ENCODE data around the gene EIF5B. TPM values are rescaled to one million over a fixed set of nuclear protein-coding genes. Genes with fewer than 3 reads are reported as not detected.

EIF5B gene
- total and polyA plus RNA-seq, 9 donors: 17.5 to 38.8 (median 30.4) TPM

DNA sequence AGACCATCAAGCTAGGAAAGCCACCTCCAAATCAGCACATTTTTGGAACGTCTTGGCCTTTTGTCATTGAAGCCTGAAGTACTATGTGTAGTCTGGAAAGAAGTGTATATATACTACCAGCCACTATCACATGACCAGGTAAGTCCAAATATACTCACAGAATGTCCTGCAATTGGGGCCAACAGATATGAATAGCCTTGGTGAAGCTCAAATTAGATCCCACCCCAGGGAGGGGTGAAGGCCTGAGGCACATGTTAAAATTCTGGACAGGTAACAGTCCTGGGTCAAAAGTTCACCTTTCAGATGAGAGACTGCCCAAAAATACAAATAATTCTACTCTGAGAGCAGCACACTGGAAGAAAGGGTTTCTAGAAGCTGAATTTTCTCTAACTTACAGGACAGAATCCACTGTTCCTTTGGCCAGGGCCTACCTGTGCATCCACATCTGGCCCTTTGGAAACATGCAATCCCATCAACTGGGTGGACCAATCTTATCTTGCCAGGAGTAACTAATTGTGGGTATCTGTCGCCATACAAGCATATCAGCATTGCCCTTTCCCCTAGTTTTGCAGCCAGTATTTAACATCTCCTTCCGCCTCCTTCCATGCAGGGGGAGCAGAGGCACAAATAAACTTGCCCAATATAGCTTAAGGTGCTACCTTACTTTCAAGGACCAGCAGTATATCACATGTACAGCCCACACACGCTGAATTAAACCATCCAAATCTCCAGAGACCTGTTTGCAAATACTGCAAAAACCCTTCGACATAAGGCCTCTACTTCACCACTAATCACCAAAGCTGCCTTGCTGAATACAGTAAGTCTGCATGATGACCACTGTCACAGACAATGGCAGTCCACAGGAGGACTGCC is 67.8 kb downstream of the EIF5B start:
- DNase-seq: no peak
- WGBS, 3 donors: 73 to 85% (median 75%) methylated on average over 5 of the region's 5 CpGs
- Histone ChIP-seq H3K9me3 (no peaks in the 10 kb centered on the region), H3K27me3 (no peaks in the 10 kb centered on the region), H3K4me1 (ENCODE audit: insufficient read depth) (no peaks in the 10 kb centered on the region), H3K27ac (no peak overlapping the region), H3K36me3 (no peaks in the 10 kb centered on the region), H3K4me3 (no peak overlapping the region)
- intact Hi-C loops (cut with DNase I): no loop called here
- TF ChIP-seq, protein P1, sequence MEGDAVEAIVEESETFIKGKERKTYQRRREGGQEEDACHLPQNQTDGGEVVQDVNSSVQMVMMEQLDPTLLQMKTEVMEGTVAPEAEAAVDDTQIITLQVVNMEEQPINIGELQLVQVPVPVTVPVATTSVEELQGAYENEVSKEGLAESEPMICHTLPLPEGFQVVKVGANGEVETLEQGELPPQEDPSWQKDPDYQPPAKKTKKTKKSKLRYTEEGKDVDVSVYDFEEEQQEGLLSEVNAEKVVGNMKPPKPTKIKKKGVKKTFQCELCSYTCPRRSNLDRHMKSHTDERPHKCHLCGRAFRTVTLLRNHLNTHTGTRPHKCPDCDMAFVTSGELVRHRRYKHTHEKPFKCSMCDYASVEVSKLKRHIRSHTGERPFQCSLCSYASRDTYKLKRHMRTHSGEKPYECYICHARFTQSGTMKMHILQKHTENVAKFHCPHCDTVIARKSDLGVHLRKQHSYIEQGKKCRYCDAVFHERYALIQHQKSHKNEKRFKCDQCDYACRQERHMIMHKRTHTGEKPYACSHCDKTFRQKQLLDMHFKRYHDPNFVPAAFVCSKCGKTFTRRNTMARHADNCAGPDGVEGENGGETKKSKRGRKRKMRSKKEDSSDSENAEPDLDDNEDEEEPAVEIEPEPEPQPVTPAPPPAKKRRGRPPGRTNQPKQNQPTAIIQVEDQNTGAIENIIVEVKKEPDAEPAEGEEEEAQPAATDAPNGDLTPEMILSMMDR (IDR thresholded peaks at IDR 0.05): no peak
- TF ChIP-seq EP300 (IDR thresholded peaks at IDR 0.05) (no peak), POLR2A (IDR thresholded peaks at IDR 0.05) (no peak)

DNA sequence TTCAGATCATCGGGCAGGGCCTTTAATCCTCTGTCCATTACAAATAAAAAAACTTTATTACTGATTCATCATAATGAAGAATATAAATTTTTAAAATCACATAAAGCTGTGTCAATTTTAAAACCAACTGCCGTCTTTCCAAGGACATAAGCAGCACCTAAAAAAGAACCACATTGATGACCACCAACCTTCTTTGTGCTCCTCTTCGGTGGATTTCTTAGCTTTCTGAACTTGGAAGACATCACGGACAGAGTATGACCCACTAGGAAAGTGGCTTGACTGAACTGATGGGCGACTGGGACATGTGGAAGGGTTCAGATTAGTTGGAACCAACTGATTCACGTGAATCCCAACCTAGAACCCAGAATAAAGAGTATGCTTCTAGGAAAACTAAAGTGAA is 68.9 kb downstream of the EIF5B start:
- Histone ChIP-seq H3K27ac (no peak overlapping the region), H3K4me1 (ENCODE audit: insufficient read depth) (no peaks in the 10 kb centered on the region), H3K36me3 (no peaks in the 10 kb centered on the region), H3K27me3 (no peaks in the 10 kb centered on the region), H3K4me3 (no peak overlapping the region), H3K9me3 (no peaks in the 10 kb centered on the region)
- TF ChIP-seq, protein P1 (IDR thresholded peaks at IDR 0.05): no peak
- TF ChIP-seq POLR2A (IDR thresholded peaks at IDR 0.05): no peak
- TF ChIP-seq EP300 (IDR thresholded peaks at IDR 0.05): no peak
- intact Hi-C loops (cut with DNase I): no loop called here
- DNase-seq: no peak
- 89 to 90% (median 90%) methylated on average over 6 of the region's 6 CpGs for WGBS, 3 donors

DNA sequence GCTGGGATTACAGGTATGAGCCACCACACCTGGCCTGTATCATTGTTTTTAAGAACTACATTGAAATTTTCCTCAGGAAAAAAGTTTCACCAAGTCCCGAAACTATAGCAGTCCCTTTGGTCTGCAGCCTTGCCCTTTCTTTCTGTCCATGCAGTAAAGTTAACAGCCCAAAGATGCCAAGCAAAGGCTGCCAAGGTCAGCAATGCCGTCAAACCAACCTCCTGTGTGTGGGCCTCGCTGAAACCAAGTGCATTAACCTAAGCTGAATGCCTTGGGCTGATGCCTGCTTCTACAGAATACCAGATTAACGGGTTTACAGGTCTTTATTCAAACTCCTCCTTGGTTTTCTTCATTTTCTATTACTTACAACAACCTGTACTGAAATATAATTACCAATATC is 73.1 kb downstream of the EIF5B start:
- Histone ChIP-seq H3K36me3 (no peaks in the 10 kb centered on the region), H3K9me3 (no peaks in the 10 kb centered on the region), H3K4me3 (no peak overlapping the region), H3K4me1 (ENCODE audit: insufficient read depth) (no peaks in the 10 kb centered on the region), H3K27me3 (no peaks in the 10 kb centered on the region), H3K27ac (no peak overlapping the region)
- intact Hi-C loops (cut with DNase I): no loop called here
- TF ChIP-seq, protein P1 (IDR thresholded peaks at IDR 0.05): no peak
- no peak for TF ChIP-seq POLR2A (IDR thresholded peaks at IDR 0.05)
- DNase-seq: no peak
- WGBS, 3 donors: 89 to 91% (median 90%) methylated on average over 4 of the region's 4 CpGs

DNA sequence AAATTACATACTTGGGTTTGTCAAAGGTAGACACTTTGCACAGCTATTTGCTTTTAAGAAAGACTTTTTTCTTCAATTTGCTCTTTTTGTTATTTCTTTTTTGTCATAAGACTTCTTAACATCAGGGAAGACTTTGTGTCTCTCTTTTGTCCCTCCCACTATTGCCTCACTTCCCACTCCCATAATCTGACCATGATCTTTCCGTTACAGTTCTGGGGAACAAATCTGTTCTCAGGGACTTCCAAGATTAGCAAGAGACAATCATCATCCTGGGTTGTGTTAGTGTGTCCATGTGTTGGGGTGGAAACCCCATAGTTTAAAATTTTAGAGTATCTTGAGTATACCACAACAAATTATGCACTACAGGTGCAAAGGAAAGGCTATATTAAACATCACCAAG is 77.4 kb downstream of the EIF5B start:
- Histone ChIP-seq H3K9me3 (no peaks in the 10 kb centered on the region), H3K4me1 (ENCODE audit: insufficient read depth) (no peaks in the 10 kb centered on the region), H3K27ac (no peak overlapping the region), H3K36me3 (no peaks in the 10 kb centered on the region), H3K27me3 (no peaks in the 10 kb centered on the region), H3K4me3 (no peak overlapping the region)
- intact Hi-C loops (cut with DNase I): no loop called here
- WGBS, 3 donors: 89 to 100% (median 93%) methylated on average over 1 of the region's 1 CpG
- TF ChIP-seq, protein P1 (IDR thresholded peaks at IDR 0.05): no peak
- TF ChIP-seq EP300 (IDR thresholded peaks at IDR 0.05) (no peak), POLR2A (IDR thresholded peaks at IDR 0.05) (no peak)
- no peak for DNase-seq

All from ovary (tissue), 9 donors.